Sigmoid colon (tissue), 4 donors: ENCODE results near the gene SAPCD2.

ENCODE experiments used
- POLR2A ChIP-seq, 2 donors: fragments of 450-650 bp; IDR thresholded peaks; one replicate each; pipeline ENCODE4 v1.6.1; 2016; ENCODE audit warnings: antibody characterized with exemption in 2 of 2, mild to moderate bottlenecking in 2 of 2, moderate library complexity in 2 of 2
- POLR2AphosphoS5 ChIP-seq, 4 donors: sonication (generic); formaldehyde crosslinking; IDR thresholded peaks; one replicate each; pipeline ENCODE4 v1.6.1; 2017; ENCODE audit warnings: antibody characterized with exemption in 4 of 4
- TF ChIP-seq, protein P1 (sequence below), 4 experiments: fragments of 450-650 bp in 3 of 4; fragments of 200-600 bp in 1 of 4; IDR thresholded peaks; one replicate each; pipeline ENCODE4 v1.5.1; 2016 to 2019; ENCODE audit warnings: antibody characterized with exemption in 4 of 4, mild to moderate bottlenecking in 3 of 4, moderate library complexity in 2 of 4

DNA sequence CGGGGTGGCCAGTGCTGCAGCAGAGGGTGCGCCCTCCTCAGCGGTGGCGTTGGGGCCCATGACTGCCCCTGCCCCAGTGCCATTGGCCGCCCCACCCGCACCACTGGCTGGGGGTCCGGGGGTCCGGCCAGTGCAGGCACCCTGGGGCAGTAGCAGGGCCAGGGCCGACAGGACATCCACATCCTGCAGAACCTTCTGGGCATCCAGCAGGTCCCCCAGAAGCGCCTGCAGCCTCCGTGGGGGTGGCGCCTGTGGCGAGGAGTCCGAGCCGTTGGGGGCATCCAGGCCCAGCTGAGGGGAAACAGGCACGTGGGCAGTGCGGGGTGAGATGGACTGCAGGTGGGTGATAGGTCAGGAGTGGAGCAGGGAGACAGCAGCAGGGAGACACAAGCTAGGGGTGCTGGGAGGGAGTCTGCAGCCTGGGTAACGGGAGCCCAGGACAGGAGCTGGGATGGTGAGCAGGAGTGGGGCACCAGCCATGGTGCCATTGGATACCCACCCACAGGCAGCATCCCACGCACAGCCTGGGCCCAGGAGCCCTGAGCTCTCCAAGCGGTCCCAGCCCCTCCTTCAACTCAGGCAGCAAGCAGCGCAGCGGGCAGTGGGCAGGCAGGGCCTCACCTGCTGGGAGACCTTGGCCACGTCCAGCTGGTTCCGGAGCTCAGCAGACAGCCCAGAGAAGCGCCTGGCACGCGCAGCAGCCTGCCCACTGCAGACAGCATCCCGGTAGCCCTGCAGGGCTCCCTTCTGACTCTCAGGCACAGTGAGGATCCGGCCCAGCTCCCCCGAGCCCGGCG is 49.4 kb downstream of the SAPCD2 start:
- TF ChIP-seq, protein P1, sequence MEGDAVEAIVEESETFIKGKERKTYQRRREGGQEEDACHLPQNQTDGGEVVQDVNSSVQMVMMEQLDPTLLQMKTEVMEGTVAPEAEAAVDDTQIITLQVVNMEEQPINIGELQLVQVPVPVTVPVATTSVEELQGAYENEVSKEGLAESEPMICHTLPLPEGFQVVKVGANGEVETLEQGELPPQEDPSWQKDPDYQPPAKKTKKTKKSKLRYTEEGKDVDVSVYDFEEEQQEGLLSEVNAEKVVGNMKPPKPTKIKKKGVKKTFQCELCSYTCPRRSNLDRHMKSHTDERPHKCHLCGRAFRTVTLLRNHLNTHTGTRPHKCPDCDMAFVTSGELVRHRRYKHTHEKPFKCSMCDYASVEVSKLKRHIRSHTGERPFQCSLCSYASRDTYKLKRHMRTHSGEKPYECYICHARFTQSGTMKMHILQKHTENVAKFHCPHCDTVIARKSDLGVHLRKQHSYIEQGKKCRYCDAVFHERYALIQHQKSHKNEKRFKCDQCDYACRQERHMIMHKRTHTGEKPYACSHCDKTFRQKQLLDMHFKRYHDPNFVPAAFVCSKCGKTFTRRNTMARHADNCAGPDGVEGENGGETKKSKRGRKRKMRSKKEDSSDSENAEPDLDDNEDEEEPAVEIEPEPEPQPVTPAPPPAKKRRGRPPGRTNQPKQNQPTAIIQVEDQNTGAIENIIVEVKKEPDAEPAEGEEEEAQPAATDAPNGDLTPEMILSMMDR (IDR thresholded peaks at IDR 0.05) = no peak
- TF ChIP-seq POLR2AphosphoS5 (IDR thresholded peaks at IDR 0.05) = no peak
- TF ChIP-seq POLR2A (IDR thresholded peaks at IDR 0.05) = no peak
